ENCODE results near the gene PRXL2C. TPM values are rescaled to one million over a fixed set of nuclear protein-coding genes. Genes with fewer than 3 reads are reported as not detected.

The PRXL2C gene
- total and polyA plus RNA-seq, 2 experiments from 2014 or later: 6.1 to 6.4 TPM

DNA sequence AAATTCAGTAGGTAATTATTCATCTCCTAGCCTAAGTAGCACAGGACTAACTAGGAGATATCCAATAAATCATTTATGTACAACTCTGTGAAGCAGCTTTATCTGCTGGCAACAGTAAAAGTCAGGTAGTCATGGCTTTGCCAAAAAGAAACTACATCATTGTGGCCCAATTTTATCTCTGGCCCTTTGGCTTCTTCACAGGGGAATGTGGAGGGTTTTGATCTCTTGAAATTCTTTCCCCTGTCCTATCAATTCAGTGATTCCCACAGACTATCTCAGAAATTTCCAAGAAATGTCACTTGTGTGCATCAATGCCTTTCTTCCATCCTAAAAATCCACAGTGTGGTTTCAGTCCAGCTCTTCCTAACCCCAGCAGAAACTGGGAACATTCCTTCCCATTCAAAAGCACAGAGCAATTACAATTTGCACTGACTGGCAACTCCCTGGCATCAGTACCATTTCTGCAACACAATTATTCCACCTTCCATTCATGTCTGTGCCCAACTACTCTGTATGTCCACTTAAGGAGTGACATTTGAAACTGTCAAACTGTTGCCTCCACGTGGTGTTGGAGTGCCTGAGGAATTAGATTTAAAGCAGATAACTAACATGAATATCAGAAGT, 42.0 kb downstream of the PRXL2C start:
- TF ChIP-seq, protein P1, sequence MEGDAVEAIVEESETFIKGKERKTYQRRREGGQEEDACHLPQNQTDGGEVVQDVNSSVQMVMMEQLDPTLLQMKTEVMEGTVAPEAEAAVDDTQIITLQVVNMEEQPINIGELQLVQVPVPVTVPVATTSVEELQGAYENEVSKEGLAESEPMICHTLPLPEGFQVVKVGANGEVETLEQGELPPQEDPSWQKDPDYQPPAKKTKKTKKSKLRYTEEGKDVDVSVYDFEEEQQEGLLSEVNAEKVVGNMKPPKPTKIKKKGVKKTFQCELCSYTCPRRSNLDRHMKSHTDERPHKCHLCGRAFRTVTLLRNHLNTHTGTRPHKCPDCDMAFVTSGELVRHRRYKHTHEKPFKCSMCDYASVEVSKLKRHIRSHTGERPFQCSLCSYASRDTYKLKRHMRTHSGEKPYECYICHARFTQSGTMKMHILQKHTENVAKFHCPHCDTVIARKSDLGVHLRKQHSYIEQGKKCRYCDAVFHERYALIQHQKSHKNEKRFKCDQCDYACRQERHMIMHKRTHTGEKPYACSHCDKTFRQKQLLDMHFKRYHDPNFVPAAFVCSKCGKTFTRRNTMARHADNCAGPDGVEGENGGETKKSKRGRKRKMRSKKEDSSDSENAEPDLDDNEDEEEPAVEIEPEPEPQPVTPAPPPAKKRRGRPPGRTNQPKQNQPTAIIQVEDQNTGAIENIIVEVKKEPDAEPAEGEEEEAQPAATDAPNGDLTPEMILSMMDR (IDR thresholded peaks at IDR 0.05; ENCODE audit: low read depth, low read length): no peak
- no peaks in the 10 kb centered on the region for H3K27me3 ChIP-seq
- no peaks in the 10 kb centered on the region for H3K36me3 ChIP-seq
- H3K27ac ChIP-seq: no peak overlapping the region
- DNase-seq (ENCODE audit: low read depth in 1 of 2, low spot score in 1 of 2): no peak
- H3K9me3 ChIP-seq (ENCODE audit: low read depth): no peaks in the 10 kb centered on the region
- H3K4me3 ChIP-seq: no peak overlapping the region
- peaks cover 37% of the 10 kb centered on the region for H3K4me1 ChIP-seq (ENCODE audit: low read depth)

DNA sequence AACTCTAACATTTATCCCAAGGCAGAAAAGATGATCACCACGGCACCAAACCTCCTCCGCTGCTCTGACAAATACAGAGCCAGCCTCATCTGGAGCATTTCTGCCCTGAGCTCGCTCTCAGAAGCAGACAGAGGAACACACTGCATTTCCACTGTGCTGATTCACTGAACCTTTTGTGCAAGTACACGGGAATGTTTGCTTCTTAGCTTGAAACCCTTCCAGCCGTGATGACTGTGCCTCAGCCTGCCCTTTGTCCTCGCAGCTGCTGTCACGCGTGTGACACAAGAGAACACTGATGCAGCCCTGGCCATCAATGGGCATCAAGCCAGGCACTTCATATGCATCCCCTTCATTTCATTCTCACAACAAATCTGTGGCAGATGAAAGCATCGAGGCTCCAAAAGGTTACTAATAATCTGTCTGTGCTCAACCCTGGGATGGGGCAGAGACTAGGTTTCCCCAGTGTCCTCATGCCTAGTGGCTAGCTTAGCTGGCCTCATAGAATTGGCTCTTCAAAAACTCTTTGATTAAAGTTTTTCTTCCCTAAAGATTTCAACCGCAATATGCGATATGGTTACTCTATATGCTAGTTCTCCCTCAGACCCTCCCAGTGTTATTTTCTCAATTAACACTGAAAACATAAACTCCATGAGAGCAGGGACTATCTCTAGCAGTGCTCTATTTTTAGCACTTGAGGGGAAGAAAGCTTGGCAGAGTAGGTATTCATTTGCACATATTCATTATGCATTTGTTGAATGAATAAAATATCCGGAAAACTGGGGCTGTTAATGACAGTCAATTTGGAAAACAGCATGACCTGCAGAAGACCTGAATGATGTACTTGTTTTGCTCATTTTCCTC, 42.8 kb downstream of the PRXL2C start:
- Histone ChIP-seq H3K27me3 (no peaks in the 10 kb centered on the region), H3K36me3 (no peaks in the 10 kb centered on the region), H3K27ac (peak overlapping the region; percentile 13), H3K4me1 (ENCODE audit: low read depth) (peaks cover 34% of the 10 kb centered on the region), H3K9me3 (ENCODE audit: low read depth) (no peaks in the 10 kb centered on the region), H3K4me3 (no peak overlapping the region)
- TF ChIP-seq, protein P1 (IDR thresholded peaks at IDR 0.05; ENCODE audit: low read depth, low read length): no peak
- DNase-seq (ENCODE audit: low read depth in 1 of 2, low spot score in 1 of 2): peak; percentile 28 to 80

DNA sequence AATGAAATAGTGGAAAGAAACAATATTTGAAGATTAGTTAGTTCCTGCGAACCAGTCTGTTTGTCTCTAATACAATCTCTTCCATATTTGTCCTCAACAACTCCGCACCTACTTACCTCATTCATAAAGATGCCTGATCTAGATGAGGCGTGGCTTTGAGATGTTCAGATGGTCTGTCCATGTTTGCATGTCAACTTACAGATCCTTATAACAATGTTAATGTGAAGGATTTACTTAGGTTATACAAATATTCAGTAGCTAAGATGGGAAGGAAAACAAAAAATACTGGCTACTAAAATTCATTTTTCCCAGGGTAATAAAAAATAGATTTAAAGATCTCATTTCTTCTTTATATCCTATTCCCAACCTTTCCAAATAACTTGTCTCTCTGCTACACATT, 43.8 kb downstream of the PRXL2C start:
- no peak overlapping the region for H3K4me3 ChIP-seq

DNA sequence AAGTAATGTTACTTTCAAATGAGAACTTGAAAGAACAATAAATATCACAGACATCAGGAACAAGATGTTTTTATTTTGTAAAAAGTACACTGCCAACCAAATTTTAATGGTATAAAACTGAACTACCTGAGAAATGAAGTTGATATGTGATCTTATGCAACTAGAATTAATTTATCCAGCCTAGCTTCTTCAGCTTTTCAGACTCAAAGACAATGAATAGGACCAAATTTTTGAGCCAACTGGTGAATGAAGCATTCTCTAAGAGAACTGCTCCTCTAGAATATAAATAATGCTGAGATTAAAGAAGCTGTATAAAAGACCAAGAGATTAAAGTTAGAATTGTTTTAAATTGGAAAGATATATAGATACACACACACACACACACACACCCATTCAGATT, 45.4 kb downstream of the PRXL2C start:
- Histone ChIP-seq H3K4me1 (ENCODE audit: low read depth) (peaks cover 40% of the 10 kb centered on the region), H3K4me3 (no peak overlapping the region), H3K27me3 (no peaks in the 10 kb centered on the region), H3K9me3 (ENCODE audit: low read depth) (no peaks in the 10 kb centered on the region), H3K27ac (no peak overlapping the region), H3K36me3 (no peaks in the 10 kb centered on the region)
- DNase-seq (ENCODE audit: low read depth in 1 of 2, low spot score in 1 of 2): no peak
- TF ChIP-seq, protein P1 (IDR thresholded peaks at IDR 0.05; ENCODE audit: low read depth, low read length): no peak

More for the DNA sequence above, 43.8 kb downstream of the PRXL2C start:
- no peaks in the 10 kb centered on the region for H3K27me3 ChIP-seq
- TF ChIP-seq, protein P1 (IDR thresholded peaks at IDR 0.05; ENCODE audit: low read depth, low read length): no peak
- no peaks in the 10 kb centered on the region for H3K36me3 ChIP-seq
- no peak for DNase-seq (ENCODE audit: low read depth in 1 of 2, low spot score in 1 of 2)
- peaks cover 28% of the 10 kb centered on the region for H3K4me1 ChIP-seq (ENCODE audit: low read depth)
- H3K27ac ChIP-seq: no peak overlapping the region
- no peaks in the 10 kb centered on the region for H3K9me3 ChIP-seq (ENCODE audit: low read depth)

DNA sequence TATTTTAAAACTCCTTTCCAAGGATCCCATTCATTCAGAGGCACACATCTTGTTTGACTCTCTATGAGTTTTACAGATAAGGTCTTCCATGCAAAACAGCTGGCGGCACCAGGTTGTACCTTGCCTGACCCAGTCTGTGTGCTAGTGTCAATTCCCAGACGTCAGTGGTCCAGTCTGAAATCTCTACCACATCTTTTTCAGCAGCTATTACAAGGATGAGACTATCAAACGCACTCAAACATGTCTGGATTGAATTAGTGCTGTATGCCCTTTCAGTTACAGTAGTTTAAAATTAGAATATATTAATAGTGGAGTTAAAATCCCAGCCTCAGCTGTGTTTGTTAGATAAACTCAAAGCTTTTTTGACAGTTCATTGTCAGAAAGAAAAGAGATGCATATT, 47.1 kb downstream of the PRXL2C start:
- H3K27ac ChIP-seq: no peak overlapping the region
- TF ChIP-seq, protein P1 (IDR thresholded peaks at IDR 0.05; ENCODE audit: low read depth, low read length): no peak

More for the DNA sequence above, 47.1 kb downstream of the PRXL2C start:
- no peak for DNase-seq (ENCODE audit: low read depth in 1 of 2, low spot score in 1 of 2)
- H3K27me3 ChIP-seq: no peaks in the 10 kb centered on the region
- H3K9me3 ChIP-seq (ENCODE audit: low read depth): no peaks in the 10 kb centered on the region
- H3K4me1 ChIP-seq (ENCODE audit: low read depth): peaks cover 47% of the 10 kb centered on the region
- H3K4me3 ChIP-seq: no peak overlapping the region
- no peaks in the 10 kb centered on the region for H3K36me3 ChIP-seq
